HG03469 (cell line): Measurements from ENCODE around the gene NEMP1.
"Not testable (repeated sequence)": the region's sequence is repeated elsewhere in the genome, so short reads cannot be mapped to it uniquely, and the experiment has no call there.

Source experiments
- ATAC-seq: cut with Tn5 transposase; IDR thresholded peaks from one replicate; pipeline ENCODE4 v1.9.1; 2021; ENCODE audit warnings: mild to moderate bottlenecking, moderate library complexity, moderate number of reproducible peaks; ENCODE audit not compliant: unreplicated experiment

NEMP1 gene, protein sequence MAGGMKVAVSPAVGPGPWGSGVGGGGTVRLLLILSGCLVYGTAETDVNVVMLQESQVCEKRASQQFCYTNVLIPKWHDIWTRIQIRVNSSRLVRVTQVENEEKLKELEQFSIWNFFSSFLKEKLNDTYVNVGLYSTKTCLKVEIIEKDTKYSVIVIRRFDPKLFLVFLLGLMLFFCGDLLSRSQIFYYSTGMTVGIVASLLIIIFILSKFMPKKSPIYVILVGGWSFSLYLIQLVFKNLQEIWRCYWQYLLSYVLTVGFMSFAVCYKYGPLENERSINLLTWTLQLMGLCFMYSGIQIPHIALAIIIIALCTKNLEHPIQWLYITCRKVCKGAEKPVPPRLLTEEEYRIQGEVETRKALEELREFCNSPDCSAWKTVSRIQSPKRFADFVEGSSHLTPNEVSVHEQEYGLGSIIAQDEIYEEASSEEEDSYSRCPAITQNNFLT

GRCh38 chr12:57078519-57079404 is at the start of gene NEMP1:
Gene NEMP1 (minus strand): TSS chr12:57078791. CDS start chr12:57078745, 46 bp downstream.
- ATAC-seq = peak; percentile 91

DNA sequence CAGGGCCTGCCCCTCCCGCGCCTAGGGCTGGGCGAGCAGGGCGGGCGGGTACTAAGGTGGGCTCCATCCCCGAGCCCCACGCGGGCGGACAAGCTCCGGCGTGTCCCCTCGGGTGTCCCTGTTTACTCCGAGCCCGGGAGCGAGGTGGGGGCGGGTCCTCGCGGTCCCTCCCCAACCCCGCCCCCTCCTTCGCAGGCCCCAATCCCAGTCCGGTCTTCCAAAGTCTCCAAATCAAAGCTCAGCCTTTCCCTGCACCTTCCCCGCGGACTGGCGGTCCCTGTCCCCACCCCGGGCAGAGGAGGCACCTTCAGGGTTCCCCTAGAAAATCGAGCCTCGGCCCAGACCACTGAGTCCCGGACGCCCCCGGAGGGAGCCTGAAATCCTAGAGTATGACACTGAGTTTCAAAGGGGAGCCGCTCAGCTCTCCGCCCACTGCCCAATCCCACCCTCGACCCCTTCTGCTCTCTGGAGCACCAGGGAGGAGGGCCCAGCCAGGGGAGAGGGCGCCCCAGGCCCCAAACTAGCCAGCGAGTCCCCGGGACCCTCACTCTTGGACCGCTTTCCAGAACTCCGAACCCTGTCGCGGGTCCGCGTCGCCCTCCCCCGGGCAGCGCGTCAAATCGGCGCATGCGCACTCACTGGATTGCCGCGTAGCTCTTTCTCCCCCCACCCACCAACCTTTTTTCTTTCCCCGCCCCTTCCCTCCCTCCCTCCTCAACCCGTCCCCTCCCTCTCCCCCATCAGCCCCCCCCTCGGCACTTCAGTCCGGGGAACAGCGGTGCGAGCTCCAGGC is 49.3 kb upstream of the NEMP1 start, which contains the start of gene LRP1:
Gene LRP1 (plus strand): TSS at position 758 of the 793 bp plus-strand sequence. CDS start 482 bp downstream, outside the sequence.
- ATAC-seq = no peak

- ATAC-seq = no peak
Observed at GRCh38 chr12:57127101-57127725, 48.6 kb upstream of the NEMP1 start.

GRCh38 chr12:57126561-57126960 is 48.0 kb upstream of the NEMP1 start:
- ATAC-seq = no peak

DNA sequence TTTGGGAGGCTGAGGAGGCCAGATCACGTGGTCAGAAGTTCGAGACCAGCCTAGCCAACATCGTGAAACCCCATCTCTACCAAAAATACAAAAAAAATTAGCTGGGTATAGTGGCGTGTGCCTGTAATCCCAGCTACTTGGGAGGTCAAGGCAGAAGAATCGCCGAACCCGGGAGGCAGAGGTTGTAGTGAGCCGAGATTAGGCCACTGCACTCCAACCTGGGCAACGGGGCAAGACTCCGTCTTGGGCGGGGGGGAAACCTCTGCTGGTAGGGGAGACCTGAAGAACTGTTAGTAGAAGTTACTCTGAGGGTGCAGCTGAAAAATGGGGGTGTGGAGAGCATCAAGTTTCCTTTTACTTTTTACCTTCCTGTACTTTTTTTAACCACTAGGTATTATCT is 47.5 kb upstream of the NEMP1 start:
- no peak for ATAC-seq

DNA sequence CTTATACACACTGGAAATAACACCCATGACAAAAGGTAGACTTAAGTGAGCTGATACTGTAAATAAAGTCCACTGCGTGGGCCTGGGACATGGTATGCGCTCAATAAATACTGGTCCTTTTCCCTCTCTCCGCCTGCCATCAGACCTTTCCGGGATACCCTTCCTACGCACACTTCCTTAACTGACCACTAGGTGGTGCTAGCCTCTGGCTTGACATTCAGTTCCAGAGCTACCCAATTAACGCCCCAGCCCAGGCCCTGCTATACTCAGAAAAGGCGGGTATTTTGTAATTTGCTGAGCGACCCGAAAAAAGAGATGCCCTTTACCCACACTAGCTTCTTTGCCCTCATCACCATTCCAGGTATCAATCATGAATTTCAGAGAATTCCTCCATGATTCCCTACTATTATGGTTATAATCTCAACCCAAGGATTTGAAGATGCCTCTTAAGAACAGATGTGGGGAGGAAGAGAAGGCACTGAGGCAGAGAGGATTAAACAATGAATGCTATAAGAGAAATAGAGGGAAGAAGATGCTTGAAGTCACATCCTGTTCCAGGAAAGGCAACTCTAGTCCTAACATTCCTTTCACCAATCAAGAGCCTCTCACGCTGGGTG is 45.8 kb upstream of the NEMP1 start:
- ATAC-seq = no peak

DNA sequence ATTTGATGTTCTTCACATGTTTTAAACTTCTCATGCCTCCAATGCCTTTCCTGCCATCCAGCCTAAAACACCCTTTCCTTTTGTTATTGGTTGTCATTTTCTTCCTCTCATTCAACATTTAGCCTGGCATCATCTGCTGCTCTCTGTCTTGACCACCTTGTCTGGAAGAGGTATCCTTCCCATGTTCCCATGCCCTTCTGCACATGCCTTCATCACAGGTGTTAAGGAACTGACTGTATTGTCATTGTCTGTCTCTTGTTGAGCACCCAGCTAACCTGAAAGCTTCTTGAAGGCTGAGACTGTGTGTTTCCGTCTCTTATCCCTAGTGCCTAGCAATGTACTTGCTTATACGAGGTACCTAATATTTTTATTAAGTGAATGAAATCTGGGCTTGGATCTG is 45.2 kb upstream of the NEMP1 start:
- ATAC-seq = no peak

DNA sequence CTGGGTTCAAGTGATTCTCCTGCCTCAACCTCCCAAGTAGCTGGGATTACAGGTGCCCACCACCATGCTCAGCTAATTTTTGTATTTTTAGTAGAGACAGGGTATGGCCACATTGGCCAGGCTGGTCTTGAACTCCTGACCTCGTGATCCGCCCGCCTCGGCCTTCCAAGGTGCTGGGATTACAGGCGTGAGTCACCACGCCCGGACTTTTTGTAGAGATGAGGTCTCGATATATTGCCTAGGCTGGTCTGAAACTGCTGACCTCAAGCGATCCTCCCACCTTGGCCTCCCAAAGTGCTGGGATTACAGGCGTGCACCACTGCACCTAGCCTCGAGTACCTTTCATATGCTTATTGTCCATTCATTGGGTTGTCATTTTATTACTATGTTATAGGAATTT is 42.1 kb upstream of the NEMP1 start:
- not testable (repeated sequence) for ATAC-seq

GRCh38 chr12:57119294-57120085 is 40.9 kb upstream of the NEMP1 start:
- ATAC-seq = no peak

GRCh38 chr12:57118711-57119271 is 40.2 kb upstream of the NEMP1 start:
- no peak for ATAC-seq

GRCh38 chr12:57116580-57117281 is 38.1 kb upstream of the NEMP1 start:
- no peak for ATAC-seq

DNA sequence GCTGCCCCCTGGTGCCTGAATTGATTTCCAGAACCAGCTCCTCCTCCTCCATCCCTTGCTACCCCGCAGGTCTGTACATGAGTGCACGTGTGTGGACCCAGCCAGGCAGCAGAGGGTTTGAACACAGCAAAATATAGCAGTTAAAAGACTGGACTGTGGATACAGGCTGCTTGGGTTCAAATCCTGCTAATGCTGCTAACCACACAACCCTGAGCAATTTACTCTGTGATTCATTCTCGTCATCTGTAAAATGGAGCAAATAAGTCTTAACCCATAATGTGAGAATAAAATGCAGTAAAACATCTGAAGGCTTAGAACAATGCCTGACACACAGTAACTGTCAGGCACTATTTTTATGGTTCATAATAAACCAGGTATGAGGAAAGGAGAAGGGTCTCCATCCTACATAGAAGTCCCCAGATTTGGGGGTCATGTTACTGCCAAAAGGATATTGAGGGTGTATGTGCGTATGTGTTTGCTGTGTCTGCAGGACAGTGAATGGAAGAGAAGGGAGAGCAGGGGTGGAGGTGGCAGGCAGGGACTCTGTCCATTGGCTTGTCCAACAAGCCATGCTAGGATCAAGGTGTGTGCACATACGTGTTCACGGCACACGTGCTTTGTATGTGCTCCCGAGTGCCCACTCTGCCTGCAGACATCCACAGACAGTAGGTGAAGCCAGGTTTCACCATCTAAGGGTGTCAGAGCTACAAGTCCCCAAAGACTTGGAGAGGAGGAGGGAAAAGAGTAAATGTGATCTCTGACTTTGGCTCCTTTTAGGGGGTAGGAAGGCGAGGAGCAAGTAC is 34.1 kb upstream of the NEMP1 start:
- ATAC-seq = no peak

DNA sequence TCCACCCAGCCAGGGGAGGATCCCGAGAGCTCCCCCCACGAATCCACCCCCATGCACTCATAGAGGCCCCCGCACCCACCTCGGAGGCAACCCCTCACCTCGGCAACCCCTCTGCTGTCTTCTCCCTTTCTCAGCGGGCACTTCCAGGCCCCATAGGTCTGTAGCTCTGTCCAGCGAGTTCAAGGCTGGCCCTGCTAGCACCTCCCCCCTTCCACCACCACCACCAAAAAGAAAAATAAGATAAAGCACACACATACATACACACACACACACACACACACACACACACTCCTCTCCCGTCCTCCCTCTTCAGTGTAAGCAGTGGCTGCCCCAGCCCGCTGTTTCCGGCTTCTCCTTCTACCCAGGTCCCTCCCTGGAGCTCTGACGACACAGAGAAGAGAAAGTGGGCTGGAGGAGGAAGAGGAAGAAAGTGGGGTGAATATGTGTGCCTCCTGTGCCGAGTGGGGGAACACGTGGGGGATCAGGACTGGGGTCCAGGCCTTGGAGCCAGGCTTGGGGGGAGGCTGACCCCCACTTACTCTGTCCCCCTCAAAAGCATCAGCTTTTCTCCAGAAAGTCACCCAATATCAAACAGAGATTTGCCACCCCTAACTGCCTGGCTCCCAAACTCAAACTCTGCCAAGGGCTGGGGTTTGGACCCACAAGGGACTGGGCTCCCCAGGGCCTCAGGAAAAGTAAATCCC is 32.6 kb upstream of the NEMP1 start, which contains the start of gene STAT6:
Gene STAT6 (minus strand): TSS at position 332 of the 704 bp plus-strand sequence. CDS start 3,084 bp downstream, outside the sequence.
- ATAC-seq = peak; percentile 59

- ATAC-seq = no peak
Observed at GRCh38 chr12:57110104-57111030, 31.8 kb upstream of the NEMP1 start.
